ENCODE results near the gene SLC15A3. TPM values are rescaled to one million over a fixed set of nuclear protein-coding genes. Genes with fewer than 3 reads are reported as not detected.

The SLC15A3 gene
- total and polyA plus RNA-seq, 2 donors (not counting 1 experiment from before 2014, with no cell fraction given): 10.5 to 29.9 TPM

- H3K4me1 ChIP-seq (ENCODE audit: control insufficient read depth, extremely low read depth, insufficient read depth, low read length): no peaks in the 10 kb centered on the region
- no peak overlapping the region for H3K9ac ChIP-seq (ENCODE audit: insufficient read depth, low read length)
- no peak overlapping the region for H2AFZ ChIP-seq (ENCODE audit: low read length)
- no peaks in the 10 kb centered on the region for H3K79me2 ChIP-seq (ENCODE audit: control insufficient read depth, insufficient read depth, low read length)
- no peak for TF ChIP-seq CTCF (conservative IDR thresholded peaks at IDR 0.05 in 1 of 2, IDR thresholded peaks at IDR 0.05 in 1 of 2; ENCODE audit: low read depth in 1 of 2, low read length in 2 of 2)
- TF ChIP-seq EZH2 (IDR thresholded peaks at IDR 0.05; ENCODE audit: low read length, missing control alignments): no peak
- H3K9me3 ChIP-seq (ENCODE audit: control insufficient read depth, insufficient read depth, low read depth, low read length): no peaks in the 10 kb centered on the region
- H3K4me2 ChIP-seq (ENCODE audit: extremely low read depth, insufficient read depth, low read length): no peak overlapping the region
- H3K4me3 ChIP-seq (replicated peaks in 1 of 4; ENCODE audit: control extremely low read depth in 1 of 4, insufficient read depth in 1 of 4, low read depth in 3 of 4, low read length in 4 of 4): no peak overlapping the region
- no peaks in the 10 kb centered on the region for H4K20me1 ChIP-seq (ENCODE audit: control insufficient read depth, extremely low read depth, insufficient read depth, low read length)
- no peak overlapping the region for H3K27ac ChIP-seq (ENCODE audit: insufficient read depth, low read length)
- no peaks in the 10 kb centered on the region for H3K36me3 ChIP-seq (ENCODE audit: control insufficient read depth, insufficient read depth, low read length)
- DNase-seq (ENCODE audit: low read depth in 2 of 2): no peak
- peaks cover 8% of the 10 kb centered on the region for H3K27me3 ChIP-seq (ENCODE audit: control insufficient read depth, insufficient read depth, low read length)
Observed at GRCh38 chr11:60995798-60996197, 43.8 kb upstream of the SLC15A3 start.

GRCh38 chr11:60994541-60995080, 42.6 kb upstream of the SLC15A3 start:
- H3K4me3 ChIP-seq (replicated peaks in 1 of 4; ENCODE audit: control extremely low read depth in 1 of 4, insufficient read depth in 1 of 4, low read depth in 3 of 4, low read length in 4 of 4): no peak overlapping the region
- no peaks in the 10 kb centered on the region for H3K4me1 ChIP-seq (ENCODE audit: control insufficient read depth, extremely low read depth, insufficient read depth, low read length)
- H3K36me3 ChIP-seq (ENCODE audit: control insufficient read depth, insufficient read depth, low read length): no peaks in the 10 kb centered on the region
- H3K9ac ChIP-seq (ENCODE audit: insufficient read depth, low read length): no peak overlapping the region
- no peak overlapping the region for H3K4me2 ChIP-seq (ENCODE audit: extremely low read depth, insufficient read depth, low read length)
- peaks cover 8% of the 10 kb centered on the region for H3K27me3 ChIP-seq (ENCODE audit: control insufficient read depth, insufficient read depth, low read length)
- H2AFZ ChIP-seq (ENCODE audit: low read length): no peak overlapping the region
- no peak for TF ChIP-seq CTCF (conservative IDR thresholded peaks at IDR 0.05 in 1 of 2, IDR thresholded peaks at IDR 0.05 in 1 of 2; ENCODE audit: low read depth in 1 of 2, low read length in 2 of 2)
- no peak for TF ChIP-seq EZH2 (IDR thresholded peaks at IDR 0.05; ENCODE audit: low read length, missing control alignments)
- H4K20me1 ChIP-seq (ENCODE audit: control insufficient read depth, extremely low read depth, insufficient read depth, low read length): no peaks in the 10 kb centered on the region
- H3K79me2 ChIP-seq (ENCODE audit: control insufficient read depth, insufficient read depth, low read length): no peaks in the 10 kb centered on the region
- DNase-seq (ENCODE audit: low read depth in 2 of 2): no peak
- no peaks in the 10 kb centered on the region for H3K9me3 ChIP-seq (ENCODE audit: control insufficient read depth, insufficient read depth, low read depth, low read length)
- H3K27ac ChIP-seq (ENCODE audit: insufficient read depth, low read length): no peak overlapping the region

GRCh38 chr11:60993615-60994014, 41.6 kb upstream of the SLC15A3 start:
- Histone ChIP-seq H3K9ac (ENCODE audit: insufficient read depth, low read length) (no peak overlapping the region), H3K4me3 (replicated peaks in 1 of 4; ENCODE audit: control extremely low read depth in 1 of 4, insufficient read depth in 1 of 4, low read depth in 3 of 4, low read length in 4 of 4) (no peak overlapping the region), H3K36me3 (ENCODE audit: control insufficient read depth, insufficient read depth, low read length) (no peaks in the 10 kb centered on the region)

More at GRCh38 chr11:60993615-60994014, 41.6 kb upstream of the SLC15A3 start:
- no peaks in the 10 kb centered on the region for H3K79me2 ChIP-seq (ENCODE audit: control insufficient read depth, insufficient read depth, low read length)
- no peak for DNase-seq (ENCODE audit: low read depth in 2 of 2)
- no peaks in the 10 kb centered on the region for H4K20me1 ChIP-seq (ENCODE audit: control insufficient read depth, extremely low read depth, insufficient read depth, low read length)
- no peak overlapping the region for H3K27ac ChIP-seq (ENCODE audit: insufficient read depth, low read length)
- no peak for TF ChIP-seq CTCF (conservative IDR thresholded peaks at IDR 0.05 in 1 of 2, IDR thresholded peaks at IDR 0.05 in 1 of 2; ENCODE audit: low read depth in 1 of 2, low read length in 2 of 2)
- TF ChIP-seq EZH2 (IDR thresholded peaks at IDR 0.05; ENCODE audit: low read length, missing control alignments): no peak
- H2AFZ ChIP-seq (ENCODE audit: low read length): no peak overlapping the region
- no peaks in the 10 kb centered on the region for H3K9me3 ChIP-seq (ENCODE audit: control insufficient read depth, insufficient read depth, low read depth, low read length)
- no peaks in the 10 kb centered on the region for H3K4me1 ChIP-seq (ENCODE audit: control insufficient read depth, extremely low read depth, insufficient read depth, low read length)
- H3K4me2 ChIP-seq (ENCODE audit: extremely low read depth, insufficient read depth, low read length): no peak overlapping the region
- H3K27me3 ChIP-seq (ENCODE audit: control insufficient read depth, insufficient read depth, low read length): peaks cover 14% of the 10 kb centered on the region
